HG03280 (cell line): ENCODE measurements around the gene PTK7.
"Not testable (repeated sequence)": the region's sequence is repeated elsewhere in the genome, so short reads cannot be mapped to it uniquely, and the experiment has no call there.

ENCODE experiments used
- ATAC-seq: cut with Tn5 transposase; IDR thresholded peaks from one replicate; pipeline ENCODE4 v1.9.1; 2021; ENCODE audit warnings: mild to moderate bottlenecking, moderate library complexity; ENCODE audit not compliant: unreplicated experiment

Gene PTK7

DNA sequence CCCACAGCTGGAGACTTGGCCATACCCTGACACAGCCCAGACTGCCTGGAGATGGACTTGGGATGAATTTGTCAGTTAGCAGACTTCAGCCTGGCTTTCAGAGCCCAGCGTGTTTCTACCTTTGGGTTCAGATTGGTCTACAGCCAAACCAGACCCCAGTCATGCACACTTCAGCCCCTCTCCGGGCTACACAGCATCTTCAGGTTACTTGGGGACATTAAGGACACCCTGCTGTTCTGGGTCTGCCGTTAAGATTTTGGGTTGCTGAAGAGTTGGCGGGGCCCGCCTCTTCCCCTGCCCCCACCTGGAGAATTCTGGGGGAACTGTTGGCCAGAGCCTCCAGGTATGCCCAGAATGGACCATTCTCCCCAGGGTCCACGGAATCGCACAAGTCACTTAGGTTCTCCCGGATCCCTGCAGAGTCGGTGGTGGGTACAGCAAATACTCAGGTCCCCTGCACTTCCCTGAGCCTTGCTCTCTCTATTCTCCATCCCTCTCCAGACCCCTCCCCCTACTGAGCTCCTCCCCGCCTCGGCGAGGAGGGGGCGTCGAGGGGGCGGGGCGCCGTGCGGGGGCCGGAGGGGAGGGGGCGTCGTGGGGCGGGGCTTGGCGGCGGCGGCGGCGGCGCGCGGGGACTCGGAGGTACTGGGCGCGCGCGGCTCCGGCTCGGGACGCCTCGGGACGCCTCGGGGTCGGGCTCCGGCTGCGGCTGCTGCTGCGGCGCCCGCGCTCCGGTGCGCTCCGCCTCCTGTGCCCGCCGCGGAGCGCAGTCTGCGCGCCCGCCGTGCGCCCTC is at the start of gene PTK7:
PTK7 (plus strand) TSS at position 645 of the 794 bp plus-strand sequence. CDS start 175 bp downstream, outside the sequence.
- ATAC-seq = no peak

- no peak for ATAC-seq
Measured at GRCh38 chr6:43026365-43026764, 49.7 kb upstream of the PTK7 start.

- ATAC-seq = no peak
Measured at GRCh38 chr6:43029120-43029519, 47.0 kb upstream of the PTK7 start.

DNA sequence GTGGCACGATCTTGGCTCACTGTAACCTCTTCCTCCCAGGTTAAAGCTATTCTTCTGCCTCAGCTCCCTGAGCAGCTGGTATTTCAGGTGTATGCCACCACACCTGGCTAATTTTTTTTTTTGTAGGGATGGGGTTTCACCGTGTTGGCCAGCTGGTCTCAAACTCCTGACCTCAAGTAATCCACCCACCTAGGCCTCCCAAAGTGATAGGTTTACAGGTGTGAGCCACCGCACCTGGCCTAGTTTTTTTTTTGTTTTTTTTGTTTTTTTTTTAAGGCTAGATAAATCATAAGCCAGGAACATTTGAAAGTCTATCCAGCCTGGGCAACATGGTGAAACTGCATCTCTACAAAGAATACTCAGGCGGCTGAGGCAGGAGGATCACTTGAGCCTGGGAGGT is 43.8 kb upstream of the PTK7 start:
- ATAC-seq = no peak

GRCh38 chr6:43033496-43034189 is 42.5 kb upstream of the PTK7 start:
- ATAC-seq = no peak

DNA sequence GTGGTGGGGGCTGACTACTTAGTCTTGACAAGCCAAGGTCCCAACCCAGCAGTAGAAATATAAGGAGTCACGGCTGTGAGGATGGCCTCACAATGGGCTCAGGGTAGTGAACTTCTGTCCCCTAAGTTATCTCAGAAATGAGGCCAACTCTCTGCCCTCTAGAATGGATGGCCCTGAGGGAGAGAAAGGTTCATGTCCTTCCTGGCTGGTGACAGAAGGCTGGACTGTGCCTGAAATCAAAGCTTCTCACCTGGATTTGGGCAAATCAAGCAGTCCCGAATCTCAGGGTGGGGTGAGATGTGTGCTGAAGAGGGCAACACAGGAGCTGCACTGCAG is 42.0 kb upstream of the PTK7 start:
- no peak for ATAC-seq

- ATAC-seq = no peak
Measured at GRCh38 chr6:43035495-43036194, 40.5 kb upstream of the PTK7 start.

GRCh38 chr6:43036712-43037111 is 39.4 kb upstream of the PTK7 start:
- no peak for ATAC-seq

DNA sequence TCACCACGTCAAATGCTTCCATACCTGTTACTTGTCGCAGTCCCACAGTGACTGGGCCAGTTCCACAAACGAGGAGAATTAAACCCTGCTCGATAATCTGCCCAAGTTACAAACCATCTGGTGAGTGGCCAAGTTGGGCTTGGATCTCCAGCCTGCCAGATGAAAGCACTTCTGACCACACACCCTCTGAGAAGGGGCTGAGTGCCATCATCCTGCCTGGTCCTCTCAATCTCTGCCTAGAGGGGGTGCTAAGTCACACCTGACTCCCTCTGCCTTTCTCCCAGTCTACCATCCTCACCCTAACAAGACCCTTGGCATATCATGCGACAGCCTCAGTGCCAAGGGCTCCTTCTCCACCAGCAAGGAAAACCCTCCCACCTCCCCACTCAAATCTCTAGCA is 38.9 kb upstream of the PTK7 start:
- ATAC-seq = no peak

DNA sequence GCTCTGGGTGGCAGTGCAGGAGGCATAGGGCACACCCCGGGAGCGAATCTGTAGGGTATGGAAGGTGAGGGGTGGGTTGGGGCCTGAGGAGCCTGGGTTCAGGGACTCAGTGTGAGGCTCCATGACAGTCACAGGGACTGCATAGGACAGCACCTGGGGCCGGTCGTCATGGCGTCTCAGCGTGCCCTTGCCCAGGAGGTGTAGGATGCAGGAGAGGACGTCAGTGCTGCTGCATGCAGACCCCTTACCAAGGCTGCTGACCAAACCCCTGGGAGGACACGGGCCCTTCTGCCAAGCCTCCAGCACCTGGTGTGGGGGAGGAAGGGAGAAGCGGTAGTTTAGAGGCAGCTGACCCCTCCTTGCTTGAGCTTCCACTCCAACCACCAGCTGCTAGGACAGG is 38.4 kb upstream of the PTK7 start:
- no peak for ATAC-seq

GRCh38 chr6:43038727-43039126 is 37.4 kb upstream of the PTK7 start:
- ATAC-seq = no peak

- ATAC-seq = no peak
Measured at GRCh38 chr6:43040542-43041257, 35.4 kb upstream of the PTK7 start.

GRCh38 chr6:43041475-43041874 is 34.6 kb upstream of the PTK7 start:
- not testable (repeated sequence) for ATAC-seq

- no peak for ATAC-seq
Measured at GRCh38 chr6:43043310-43043709, 32.8 kb upstream of the PTK7 start.

DNA sequence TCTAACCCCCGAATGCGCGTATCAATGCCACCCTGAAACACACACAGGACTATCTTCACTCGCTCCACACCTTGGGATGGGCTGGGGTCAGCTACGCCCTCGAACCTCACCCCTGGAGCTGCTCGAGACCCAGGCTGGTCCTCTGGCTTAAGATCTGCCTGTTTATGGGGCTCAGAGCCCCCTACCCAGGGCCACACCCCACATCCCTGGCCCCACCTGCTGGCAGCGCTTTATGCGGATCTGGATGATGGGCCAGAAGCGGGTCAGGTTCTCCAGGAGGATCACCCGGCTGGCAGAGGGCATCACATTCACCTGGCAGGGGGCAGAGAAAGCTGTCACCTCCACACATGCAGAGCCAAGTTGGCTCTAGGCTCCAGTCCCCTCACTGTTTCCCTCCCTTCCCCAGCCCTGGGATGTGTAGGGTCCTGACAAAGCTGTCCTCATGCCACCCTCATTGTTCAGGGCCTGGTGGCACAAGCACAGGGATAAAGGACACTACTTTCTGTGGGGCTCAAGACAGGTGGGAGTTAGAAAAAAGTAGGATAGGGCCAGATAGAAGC is 30.7 kb upstream of the PTK7 start:
- ATAC-seq = no peak

- ATAC-seq = no peak
Measured at GRCh38 chr6:43047998-43048397, 28.1 kb upstream of the PTK7 start.

DNA sequence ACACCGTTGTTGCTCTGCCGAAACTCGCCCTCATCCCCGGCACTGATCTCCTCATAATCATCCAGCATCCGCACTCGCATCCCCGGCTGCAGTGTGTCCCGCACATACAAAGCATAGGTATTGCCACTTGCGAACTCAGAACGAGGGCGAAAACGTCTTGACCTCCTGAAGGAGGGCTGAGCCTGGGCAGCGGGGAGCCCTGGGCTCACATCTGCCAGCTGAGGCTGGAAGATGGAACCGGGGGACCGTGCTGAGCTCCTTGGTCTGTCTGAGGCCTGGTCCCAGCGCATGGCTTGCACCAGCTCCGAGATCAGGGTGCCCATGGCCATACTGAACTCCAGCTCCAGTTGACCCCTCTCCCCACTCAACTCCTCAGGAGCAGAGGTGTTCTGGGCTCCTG is 25.1 kb upstream of the PTK7 start:
- ATAC-seq = no peak

DNA sequence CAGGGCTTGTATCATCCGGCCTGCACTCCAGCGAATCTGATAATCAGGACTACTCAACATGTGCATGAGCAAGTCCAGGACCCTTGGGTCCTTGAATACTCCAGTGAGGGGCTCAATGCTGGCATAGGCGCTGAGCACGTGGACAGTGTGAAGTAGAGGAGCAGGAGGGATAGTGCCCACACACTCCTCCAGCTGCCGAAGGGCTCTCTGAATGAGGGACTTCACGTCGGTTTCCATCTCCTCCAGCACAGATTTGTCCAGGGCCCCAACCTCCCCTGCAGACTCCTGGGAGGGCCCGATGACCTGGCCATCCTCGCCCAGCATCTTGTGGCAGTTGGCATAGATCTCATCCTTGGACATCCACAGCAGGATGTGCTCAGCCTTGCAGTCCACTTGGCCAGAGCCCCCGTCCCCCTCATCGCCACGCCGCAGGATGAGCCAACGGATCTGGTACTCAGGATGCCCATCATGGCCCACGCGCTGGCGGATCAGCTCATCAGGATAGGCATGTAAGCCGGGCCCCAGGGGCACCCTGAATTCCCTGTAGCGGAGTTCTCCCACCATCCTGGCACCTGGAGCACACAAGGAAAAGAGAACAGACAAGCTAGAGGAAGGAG is 23.8 kb upstream of the PTK7 start:
- ATAC-seq = no peak

GRCh38 chr6:43052842-43053544 is 23.1 kb upstream of the PTK7 start:
- peak; percentile 24 for ATAC-seq
